Measurements from ENCODE around the gene INTU. TPM values are rescaled to one million over a fixed set of nuclear protein-coding genes. Genes with fewer than 3 reads are reported as not detected.

Gene INTU
- polyA plus RNA-seq, 2 of the 4 experiments (the other 2 are of a cell fraction): 1.8 to 4.7 TPM

DNA sequence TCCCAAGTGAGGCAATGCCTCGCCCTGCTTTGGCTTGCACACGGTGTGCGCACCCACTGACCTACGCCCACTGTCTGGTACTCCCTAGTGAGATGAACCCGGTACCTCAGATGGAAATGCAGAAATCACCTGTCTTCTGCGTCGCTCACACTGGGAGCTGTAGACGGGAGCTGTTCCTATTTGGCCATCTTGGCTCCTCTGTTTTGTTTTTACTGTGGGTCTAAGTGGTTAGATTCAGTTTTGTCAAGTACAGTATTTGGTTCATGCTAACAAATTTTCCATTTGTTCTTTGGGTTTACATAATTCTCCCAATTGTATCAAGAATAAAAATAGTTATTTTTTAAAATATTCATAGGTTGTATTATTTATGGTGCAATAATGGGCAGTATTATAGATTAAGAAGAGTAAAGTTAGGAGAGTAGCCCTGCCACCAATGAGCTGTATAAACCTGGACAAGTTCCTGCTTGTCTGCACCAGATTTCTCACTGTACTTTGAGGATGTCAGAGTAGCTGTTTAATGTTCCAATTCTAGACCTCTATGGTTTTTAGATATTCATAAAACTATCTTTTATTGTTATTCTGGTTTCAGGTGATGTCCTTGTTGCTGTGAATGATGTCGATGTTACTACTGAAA lies 23.4 kb downstream of the INTU start:
- 61% methylated on average over 9 of the region's 9 CpGs for WGBS (ENCODE audit: missing lambda C conversion rate)
- Histone ChIP-seq H3K27ac (peak overlapping the region; percentile 40 to 62; a peak in 1 of 6 replicates), H3K4me3 (peak overlapping the region; percentile 39), H3K9me3 (no peaks in the 10 kb centered on the region), H3K4me1 (no peaks in the 10 kb centered on the region), H3K4me2 (peak overlapping the region; percentile 72)
- TF ChIP-seq REST (IDR thresholded peaks at IDR 0.05): no peak
- no peak for TF ChIP-seq JUN (IDR thresholded peaks at IDR 0.05)
- TF ChIP-seq ELK1 (IDR thresholded peaks at IDR 0.05; ENCODE audit: low read depth, low read length): no peak
- no peak for TF ChIP-seq RARB (CRISPR knock-in tag; IDR thresholded peaks at IDR 0.05)
- no peak for TF ChIP-seq KDM5A (IDR thresholded peaks at IDR 0.05)
- no peak for TF ChIP-seq ATOH8 (CRISPR knock-in tag; IDR thresholded peaks at IDR 0.05; ENCODE audit: low read depth)
- TF ChIP-seq TP53 (CRISPR knock-in tag; IDR thresholded peaks at IDR 0.05): no peak
- no peak for TF ChIP-seq PBX3 (IDR thresholded peaks at IDR 0.05)
- TF ChIP-seq USF2 (IDR thresholded peaks at IDR 0.05): no peak
- TF ChIP-seq ESRRA (IDR thresholded peaks at IDR 0.05; ENCODE audit: borderline replicate concordance, low read length): no peak
- no peak for TF ChIP-seq HOXB13 (CRISPR knock-in tag; IDR thresholded peaks at IDR 0.05; ENCODE audit: low read depth)
- no peak for TF ChIP-seq NFE2L2 (conservative IDR thresholded peaks at IDR 0.05; ENCODE audit: low read length)
- TF ChIP-seq, protein P1, sequence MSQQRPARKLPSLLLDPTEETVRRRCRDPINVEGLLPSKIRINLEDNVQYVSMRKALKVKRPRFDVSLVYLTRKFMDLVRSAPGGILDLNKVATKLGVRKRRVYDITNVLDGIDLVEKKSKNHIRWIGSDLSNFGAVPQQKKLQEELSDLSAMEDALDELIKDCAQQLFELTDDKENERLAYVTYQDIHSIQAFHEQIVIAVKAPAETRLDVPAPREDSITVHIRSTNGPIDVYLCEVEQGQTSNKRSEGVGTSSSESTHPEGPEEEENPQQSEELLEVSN (IDR thresholded peaks at IDR 0.05; ENCODE audit: borderline replicate concordance, low read depth): no peak
- TF ChIP-seq CHD4 (IDR thresholded peaks at IDR 0.05; ENCODE audit: borderline replicate concordance): no peak
- no peak for TF ChIP-seq CBX2 (IDR thresholded peaks at IDR 0.05; ENCODE audit: borderline replicate concordance, low read depth)
- no peak for TF ChIP-seq POLR2A (IDR thresholded peaks at IDR 0.05; ENCODE audit: low read length)
- TF ChIP-seq CHD2 (IDR thresholded peaks at IDR 0.05; ENCODE audit: low read length, partially characterized antibody): no peak
- no peak for TF ChIP-seq HOXA7 (CRISPR knock-in tag; IDR thresholded peaks at IDR 0.05)
- TF ChIP-seq RFX5 (IDR thresholded peaks at IDR 0.05): no peak
- no peak for TF ChIP-seq KDM1A (IDR thresholded peaks at IDR 0.05; ENCODE audit: low read depth)
- FAIRE-seq (no peak), ATAC-seq (0 out of 6 replicates have a peak, but pooled peaks of 1 of the 2 experiments have one; percentile 25), DNase-seq (ENCODE audit: low read depth in 1 of 2, low spot score in 1 of 2) (no peak)
- ChIA-PET POLR2A (no interaction called here), CTCF (no interaction called here)
